Caki2 (cell line): ENCODE measurements around the gene LRPPRC. TPM values are rescaled to one million over a fixed set of nuclear protein-coding genes. Genes with fewer than 3 reads are reported as not detected.

Source experiments
- DNase-seq: peaks from one replicate; pipeline ENCODE4 v3.0.0-alpha.2; 2015; ENCODE audit warnings: low read depth
- in situ Hi-C: cut with HindIII; loops from 2 replicates; pipeline ENCODE4 v1.10.0; 2016; ENCODE audit warnings: low sequenced_read_pairs, low pct_unique_long_range_greater_than_20kb, mixed read lengths
- total RNA-seq: library from RNA; depleted of rRNA; stranded (reverse); fragments of >200 nt; shearing (Covaris generic); gene quantifications from 2 replicates; pipeline ENCODE4 v1.2.3, GENCODE V29; 2014; ENCODE audit warnings: low replicate concordance

Gene LRPPRC
- total RNA-seq, 1 experiment from 2014 or later: 60.9 TPM

DNA sequence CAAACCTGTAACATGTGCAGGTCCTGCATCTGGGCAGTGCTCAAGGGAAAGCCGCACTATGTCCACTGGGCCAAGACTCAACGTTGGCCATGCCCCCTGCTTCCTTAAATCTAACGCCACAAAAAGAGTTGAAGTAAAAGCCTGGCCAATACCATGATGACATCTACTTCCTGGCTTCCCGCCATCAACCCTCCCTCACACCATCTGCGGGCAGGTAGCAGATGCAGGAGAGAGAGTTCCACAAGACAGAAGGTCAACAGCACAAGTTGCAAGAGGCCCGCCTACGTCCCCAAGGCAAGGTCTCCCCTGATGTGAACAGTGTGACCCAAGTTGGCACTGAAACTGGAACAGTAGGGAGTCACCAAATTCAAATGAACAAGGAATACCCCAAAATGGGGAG lies 108.6 kb downstream of the LRPPRC start:
- no peak for DNase-seq
- in situ Hi-C loops: no loop called here

DNA sequence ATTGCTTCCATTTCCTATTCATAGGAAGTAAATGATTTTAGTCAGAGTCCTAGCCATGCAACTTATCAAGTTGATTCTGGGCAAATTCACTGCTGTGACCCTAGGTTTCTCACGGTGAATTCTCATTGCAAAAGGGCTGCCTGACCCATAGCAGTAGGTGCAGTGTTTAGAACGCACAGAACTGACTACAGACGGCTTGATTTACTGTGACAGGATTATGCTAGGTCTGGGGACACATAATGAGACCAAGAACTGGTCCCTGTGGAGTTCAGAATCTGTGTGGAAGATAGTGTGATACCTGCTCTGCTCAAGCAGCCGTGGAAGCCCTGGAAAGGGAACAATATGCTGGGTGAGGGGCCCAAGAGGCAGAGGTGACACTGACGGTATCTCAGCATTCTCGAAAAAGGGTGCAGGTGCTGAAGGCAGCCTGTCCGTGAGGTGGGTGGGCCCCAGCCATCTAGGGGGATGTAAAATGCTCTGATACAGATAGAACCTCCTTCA lies 110.6 kb downstream of the LRPPRC start:
- in situ Hi-C loops: no loop called here
- no peak for DNase-seq

DNA sequence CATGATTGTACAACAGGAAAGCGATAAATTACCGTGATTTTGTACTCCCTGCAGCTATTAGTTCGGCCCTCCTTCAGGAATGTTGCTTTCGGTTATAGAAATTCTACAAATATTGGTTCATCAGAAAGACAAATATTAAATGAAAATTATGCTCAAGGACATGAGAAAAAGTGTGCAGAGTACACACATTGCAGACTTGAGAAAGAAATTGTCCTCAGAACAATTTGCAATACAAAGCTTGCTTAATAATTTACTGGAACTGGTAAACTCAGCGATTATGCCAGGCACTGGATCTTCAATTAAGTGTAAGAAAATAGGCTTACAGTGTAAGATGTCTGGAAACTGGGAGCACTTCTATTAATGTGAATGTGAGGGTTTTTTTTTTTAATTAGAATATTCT lies 111.1 kb downstream of the LRPPRC start:
- DNase-seq: no peak
- in situ Hi-C loops: no loop called here

DNA sequence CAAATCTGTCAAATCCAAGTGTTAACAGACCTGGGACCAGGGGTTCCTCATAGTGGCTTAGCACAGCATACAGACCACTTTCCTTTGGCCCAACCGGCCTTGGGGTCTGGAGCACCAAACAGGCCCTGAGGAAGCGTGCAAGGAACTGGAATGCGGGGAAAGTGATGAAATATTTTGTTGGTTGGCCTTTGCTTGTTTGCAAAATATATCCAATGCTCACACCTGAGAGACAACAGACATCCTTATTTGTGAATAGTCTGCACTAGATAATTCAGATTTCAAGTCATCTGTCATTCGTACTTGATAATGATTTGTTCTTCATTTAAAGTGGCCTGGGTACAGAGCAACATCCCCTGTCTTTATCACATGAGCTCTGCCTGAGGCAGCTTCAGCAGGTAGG lies 113.5 kb downstream of the LRPPRC start:
- in situ Hi-C loops: no loop called here
- no peak for DNase-seq

DNA sequence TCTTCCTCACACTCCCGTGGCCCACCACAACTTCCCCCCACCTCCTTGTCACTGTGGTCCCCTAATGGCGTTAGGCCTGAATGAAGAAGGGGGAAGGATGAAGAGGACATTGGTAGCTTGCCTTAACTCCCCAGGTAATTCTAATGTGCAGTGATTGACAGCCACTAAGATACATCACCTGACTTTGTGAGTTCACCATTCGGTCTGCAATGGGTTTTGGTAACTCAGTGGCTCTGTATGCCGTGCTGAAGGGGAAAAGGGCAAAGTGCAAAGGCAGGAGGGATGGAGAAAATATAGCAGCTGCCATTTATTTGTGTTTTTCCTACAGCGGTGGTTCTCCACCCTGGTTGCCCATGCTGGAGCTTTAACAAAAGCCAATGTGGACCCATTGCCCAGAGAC lies 114.8 kb downstream of the LRPPRC start:
- in situ Hi-C loops: no loop called here
- DNase-seq: no peak

DNA sequence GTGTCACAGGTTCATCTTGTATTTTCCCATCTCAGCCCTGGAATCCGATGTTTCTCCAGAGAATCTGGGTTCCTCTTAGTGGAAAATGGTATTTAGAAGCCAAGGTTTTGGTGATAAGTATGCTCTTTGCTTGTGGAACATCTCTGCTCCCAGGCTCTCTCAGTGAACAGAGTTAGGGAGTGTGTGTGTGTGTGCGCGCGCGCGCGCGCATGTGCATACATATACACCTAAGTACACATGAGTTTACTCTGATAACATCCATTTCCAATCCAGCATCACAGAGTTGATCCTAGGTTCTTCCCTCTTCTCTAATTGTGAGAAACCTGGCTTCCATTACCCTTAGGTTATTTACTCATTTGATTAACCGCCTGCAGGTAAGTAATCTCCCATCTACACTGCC lies 115.3 kb downstream of the LRPPRC start:
- DNase-seq: no peak
- in situ Hi-C loops: no loop called here

DNA sequence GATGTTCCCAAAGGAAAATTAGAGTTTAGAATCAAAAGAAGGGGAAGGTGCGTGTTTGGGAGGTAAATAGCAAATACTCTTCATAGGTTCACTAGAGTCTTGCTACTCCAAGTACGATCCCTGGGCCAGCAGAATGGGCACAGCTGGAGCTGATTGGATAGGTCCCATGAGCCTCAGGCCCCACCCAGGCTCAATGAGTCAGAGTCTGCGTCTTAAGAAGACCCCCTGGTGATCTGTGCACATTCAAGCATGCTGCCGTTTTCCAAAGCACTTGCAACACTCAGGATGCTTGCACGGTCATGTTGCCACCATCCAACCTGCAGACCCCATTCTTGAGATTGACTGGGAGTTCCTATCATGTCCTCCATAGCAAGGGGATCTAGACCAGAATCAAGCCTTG lies 116.5 kb downstream of the LRPPRC start:
- DNase-seq: no peak
- in situ Hi-C loops: no loop called here

DNA sequence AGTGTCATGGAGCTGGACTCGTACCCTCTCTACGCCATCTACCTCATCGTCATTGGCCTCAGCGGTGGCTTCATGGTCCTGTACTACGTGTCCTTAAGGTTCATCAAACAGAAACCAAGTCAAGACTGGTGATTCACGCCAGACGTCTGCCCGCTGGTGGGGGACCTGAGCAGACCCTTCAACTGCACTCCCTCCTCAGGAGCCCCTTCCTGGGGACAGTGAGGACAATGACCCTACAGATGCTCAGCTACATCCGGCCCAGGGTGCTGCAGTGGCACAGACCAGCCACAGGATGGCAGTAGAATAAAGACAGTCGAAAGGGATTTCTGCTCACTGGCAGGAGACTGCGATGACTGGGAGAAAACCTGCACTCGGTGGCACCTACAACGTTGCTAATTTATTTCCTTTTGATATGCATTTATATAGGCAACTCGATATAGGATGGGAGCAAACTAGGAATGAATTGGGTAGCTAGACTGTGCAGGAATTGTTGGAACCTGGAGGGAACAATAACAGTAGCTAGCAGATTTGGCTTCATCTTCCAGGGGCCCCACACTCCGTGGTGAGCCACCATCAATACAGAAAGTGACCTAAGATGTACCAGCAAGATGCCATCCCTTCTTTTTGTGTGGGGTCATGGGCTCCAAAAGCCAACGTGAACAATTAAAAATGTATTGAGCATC lies 117.9 kb downstream of the LRPPRC start:
- peak; percentile 60 for DNase-seq
- in situ Hi-C loops: no loop called here

DNA sequence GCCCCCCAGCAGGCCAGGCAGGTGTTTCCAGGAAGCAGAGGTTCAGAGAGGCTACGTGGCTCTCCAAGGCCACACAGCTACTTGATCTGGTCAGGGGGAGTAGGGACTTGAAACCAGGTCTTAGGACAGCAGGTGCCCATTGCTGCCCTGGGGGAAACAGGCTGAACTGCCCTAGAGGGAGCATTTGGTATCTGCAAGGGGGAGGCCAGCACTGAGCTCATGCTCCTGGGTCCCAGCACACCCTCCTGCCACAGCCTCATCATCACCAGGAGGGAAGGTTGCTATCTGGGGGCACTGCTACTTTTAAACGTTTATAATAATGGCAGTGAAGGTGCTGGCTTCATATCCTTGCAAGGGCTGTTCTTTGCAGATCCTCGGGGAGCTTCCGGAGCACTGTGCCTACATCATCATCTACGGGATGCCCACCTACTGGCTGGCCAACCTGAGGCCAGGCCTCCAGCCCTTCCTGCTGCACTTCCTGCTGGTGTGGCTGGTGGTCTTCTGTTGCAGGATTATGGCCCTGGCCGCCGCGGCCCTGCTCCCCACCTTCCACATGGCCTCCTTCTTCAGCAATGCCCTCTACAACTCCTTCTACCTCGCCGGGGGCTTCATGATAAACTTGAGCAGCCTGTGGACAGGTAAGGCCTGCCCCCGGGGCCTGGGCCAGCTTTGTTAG lies 120.9 kb downstream of the LRPPRC start:
- in situ Hi-C loops: no loop called here
- no peak for DNase-seq

DNA sequence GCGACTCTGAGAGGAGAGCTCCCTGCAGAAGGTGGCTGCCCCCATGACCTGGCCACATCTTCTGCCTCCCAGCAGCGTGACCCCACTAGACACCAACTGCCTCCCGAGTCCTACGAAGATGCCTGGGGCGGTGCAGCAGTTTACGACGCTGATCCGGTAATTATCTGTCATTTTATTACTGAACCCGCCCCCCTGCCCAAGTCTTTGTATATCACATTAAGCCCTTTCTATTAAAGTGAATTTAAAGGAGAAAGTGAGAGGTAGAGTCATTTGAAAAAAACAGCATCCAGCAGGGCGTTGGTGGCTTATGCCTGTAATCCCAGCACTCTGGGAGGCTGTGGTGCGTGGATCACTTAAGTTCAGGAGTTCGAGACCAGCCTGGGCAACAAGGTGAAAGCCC lies 123.6 kb downstream of the LRPPRC start:
- in situ Hi-C loops: no loop called here
- no peak for DNase-seq

DNA sequence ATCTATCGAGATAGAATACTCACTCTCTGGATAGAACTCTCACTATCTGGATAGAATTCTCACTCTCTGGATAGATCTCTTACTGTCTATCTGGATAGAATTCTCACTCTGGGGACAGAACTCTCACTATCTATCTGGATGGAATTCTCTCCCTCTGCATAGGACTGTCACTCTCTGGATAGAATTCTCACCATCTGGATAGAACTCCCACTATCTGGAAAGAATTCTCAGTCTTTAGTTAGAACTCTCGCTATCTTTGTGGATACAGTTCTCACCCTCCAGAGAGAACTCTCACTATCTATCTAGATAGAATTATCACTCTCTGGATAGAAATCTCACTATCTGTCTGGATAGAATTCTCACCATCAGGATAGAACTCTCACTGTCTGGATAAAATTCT lies 140.5 kb downstream of the LRPPRC start:
- no peak for DNase-seq
- in situ Hi-C loops: no loop called here

DNA sequence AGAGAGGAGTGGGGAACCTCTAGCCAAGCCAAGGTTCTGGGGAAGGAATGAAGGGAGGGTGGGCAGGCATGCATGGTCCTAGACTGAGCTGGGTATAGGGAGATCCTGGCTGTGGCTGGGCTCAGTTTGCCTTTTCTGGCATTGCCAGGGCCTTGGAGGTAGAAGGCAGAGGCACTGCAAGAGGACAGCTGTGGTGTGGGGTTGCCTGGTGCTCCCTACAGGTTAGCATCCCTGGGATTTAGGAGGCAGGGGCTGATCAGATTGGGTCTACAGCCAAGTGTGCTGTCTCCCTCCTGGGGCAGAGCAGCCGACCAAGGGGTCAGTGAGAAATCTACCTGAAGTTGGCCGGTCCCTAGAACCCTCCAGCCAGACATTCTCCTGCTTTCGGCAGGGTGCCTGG lies 141.1 kb downstream of the LRPPRC start:
- in situ Hi-C loops: no loop called here
- no peak for DNase-seq

DNA sequence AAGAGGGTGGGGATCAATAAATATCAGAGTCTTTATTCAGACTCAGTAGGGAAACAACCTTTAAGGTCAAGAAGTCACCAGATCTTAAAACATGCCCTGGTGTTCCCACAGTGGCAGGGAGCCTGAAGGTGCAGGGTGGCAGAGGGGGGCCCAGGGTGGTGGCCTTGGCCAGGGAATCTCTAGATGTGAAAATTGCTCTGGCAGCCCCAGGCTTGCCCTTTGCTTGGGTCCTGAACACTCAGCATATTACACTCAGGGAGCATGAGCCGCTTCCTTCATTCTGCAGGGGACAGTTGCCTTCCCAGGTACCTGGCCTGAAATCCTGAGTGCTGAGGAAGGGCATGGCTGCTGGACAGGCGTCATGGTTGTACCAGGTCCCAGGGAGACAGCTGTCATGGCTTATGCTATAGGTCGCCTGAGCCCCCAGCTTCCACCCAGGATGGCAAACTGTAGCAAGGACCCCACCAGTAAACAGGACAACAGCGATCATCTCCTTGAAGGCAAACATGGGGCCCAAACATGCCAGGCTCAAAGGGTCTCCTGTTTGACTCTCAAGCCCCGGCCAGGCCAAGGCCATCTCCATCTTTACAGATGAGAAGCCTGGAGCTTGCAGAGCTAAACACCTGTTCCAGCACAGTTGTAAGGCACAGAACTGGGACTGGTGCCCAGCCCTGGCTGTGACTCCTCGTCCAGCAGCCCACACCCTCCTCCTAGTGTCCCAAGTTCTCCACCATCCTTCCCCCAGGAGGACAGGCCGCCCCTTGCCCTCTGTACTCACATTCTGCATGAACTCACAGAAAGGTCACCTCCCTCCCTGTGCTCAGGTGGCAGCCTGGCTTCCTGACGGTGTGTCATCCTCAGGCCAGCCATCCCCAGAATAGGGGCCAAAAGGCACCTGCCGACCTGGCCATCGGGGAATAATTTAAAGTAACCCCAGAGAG lies 142.4 kb downstream of the LRPPRC start:
- in situ Hi-C loops: no loop called here
- no peak for DNase-seq

DNA sequence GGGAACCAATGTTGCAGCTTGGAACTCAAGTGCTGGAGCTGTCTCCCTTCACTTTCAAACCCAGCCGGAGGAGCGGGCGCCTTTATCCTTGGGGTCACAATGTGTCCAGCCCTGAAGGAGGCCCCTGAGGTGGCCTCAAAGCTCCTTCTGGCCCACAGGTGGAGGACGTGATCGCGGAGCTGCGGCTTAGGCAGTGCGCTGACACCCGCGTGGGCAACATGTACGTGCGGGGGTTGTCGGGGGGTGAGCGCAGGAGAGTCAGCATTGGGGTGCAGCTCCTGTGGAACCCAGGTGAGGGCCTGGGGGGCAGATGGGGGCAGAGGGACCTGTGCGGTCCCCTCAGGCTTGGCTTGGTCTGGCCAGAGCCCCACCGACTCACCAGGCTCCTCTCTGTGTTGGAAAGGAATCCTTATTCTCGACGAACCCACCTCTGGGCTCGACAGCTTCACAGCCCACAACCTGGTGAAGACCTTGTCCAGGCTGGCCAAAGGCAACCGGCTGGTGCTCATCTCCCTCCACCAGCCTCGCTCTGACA lies 143.5 kb downstream of the LRPPRC start:
- no peak for DNase-seq
- in situ Hi-C loops: no loop called here

DNA sequence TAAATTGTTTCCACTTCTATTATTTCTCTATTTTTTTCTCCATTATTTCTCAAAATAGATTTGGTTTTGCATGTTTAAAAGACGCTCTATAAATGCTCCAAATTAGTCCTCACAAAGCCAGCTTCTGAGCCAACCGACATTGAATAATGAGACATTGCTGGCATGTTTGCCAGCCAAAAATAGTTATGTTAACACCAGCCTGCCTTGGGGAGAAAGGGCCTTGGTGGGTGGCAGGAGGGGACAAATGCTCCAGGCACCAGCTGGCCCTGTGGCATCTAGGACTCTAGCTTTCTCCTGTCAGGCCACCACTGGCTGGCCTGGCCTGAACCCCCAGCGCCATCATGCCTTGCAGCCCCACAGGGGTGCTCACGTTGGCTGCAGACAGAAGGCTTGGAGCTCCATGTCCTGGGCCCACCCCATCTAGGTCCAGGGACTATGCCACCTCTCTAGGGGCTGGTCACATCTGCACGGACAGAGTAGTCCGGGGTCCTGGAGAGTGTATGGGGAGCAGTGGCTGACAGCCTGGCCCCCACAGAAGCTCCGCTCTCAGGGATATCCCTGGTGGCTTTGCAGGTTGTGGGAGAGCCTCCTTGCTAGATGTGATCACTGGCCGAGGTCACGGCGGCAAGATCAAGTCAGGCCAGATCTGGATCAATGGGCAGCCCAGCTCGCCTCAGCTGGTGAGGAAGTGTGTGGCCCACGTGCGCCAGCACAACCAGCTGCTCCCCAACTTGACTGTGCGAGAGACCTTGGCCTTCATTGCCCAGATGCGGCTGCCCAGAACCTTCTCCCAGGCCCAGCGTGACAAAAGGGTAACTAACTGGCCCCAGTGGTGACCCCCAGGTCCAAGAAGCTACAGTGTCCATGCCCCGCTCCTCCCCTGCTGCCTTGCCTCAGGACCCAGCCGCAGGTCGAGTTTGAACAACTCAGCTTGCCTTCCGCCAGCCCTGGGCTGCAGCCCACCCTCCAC lies 144.5 kb downstream of the LRPPRC start:
- no peak for DNase-seq
- in situ Hi-C loops: no loop called here

DNA sequence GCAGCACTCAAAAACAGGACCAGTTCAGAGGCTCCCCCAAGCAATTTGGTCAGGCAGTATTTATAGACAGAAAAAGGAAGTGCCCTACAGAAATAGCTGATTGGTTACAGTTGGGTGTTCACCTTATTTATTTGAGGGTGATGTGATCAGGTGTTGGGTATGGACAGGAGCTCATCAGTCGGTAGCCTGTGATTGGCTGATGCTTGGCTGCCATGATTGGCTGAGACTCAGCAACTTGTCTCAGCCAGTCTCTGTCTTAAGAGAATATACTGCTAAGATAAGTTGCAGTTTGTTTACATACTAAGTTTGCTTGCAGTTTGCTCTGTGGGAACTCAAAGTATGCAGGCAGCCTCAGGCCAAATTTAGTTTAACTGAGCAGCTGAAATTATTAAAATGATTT lies 147.6 kb downstream of the LRPPRC start:
- DNase-seq: peak; percentile 11
- in situ Hi-C loops: no loop called here

DNA sequence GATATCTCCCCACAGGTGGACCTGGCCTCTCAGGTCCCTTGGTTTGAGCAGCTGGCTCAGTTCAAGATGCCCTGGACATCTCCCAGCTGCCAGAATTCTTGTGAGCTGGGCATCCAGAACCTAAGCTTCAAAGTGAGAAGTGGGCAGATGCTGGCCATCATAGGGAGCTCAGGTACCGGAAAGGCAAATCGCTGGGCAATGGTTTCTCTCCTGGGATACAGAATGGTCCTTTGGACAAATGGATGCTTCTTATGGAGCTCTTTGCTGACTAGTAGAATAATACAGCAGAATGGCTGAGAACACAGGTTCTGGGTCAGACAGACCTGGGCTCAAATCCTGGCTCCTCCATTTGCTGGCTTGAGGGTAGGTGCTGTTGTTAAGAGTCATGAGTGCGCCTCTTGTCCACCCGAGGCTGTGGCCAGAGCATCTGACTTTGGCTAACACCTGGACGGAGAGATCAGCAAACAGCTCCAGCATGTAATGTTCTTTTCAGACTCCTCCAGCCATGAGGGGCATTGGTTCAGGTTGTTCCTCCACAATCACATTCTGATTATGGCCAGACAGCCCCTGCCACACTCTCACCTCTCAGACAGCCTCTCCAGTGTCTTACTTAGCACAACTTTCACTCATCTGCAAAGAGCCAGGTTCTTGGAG lies 149.5 kb downstream of the LRPPRC start:
- in situ Hi-C loops: no loop called here
- no peak for DNase-seq
